K562 (cell line): ENCODE measurements around the gene RPS19BP1. TPM values are rescaled to one million over a fixed set of nuclear protein-coding genes. Genes with fewer than 3 reads are reported as not detected.

ENCODE experiments used
- ATAC-seq: fragments of 200-7000 bp; cut with Tn5 transposase; 3 replicates; pipeline ENCODE4 v1.9.1; 2020; ENCODE audit warnings: moderate library complexity
- BruUV-seq: library from RNA; stranded (reverse); fragments of 400-500 nt; replicated peaks from 2 replicates; lab custom pipeline; 2021; lab: Mats Ljungman, UMichigan
- CTCF ChIA-PET: fragments of 300-600 bp; formaldehyde crosslinking; extraction: SDS; loops from one replicate; lab custom pipeline; 2021; ENCODE audit warnings: low intra/inter-chr PET ratio; lab: Yijun Ruan, JAX
- POLR2A ChIA-PET: fragments of 300-600, 350-650 bp; sonication (Branson Sonifier 250); formaldehyde crosslinking; extraction: SDS; loops from one replicate; lab custom pipeline; 2021; ENCODE audit warnings: antibody characterized with exemption, inconsistent platforms; lab: Yijun Ruan, JAX
- DNase-seq, 4 experiments: peaks; one replicate each; pipeline versions ENCODE4 v3.0.0 to v3.0.0-alpha.2; 2011 to 2018; ENCODE audit warnings: low spot score in 3 of 4, mixed read lengths in 3 of 4; ENCODE audit errors: extremely low read depth in 1 of 4
- FAIRE-seq: peaks from 2 replicates; lab custom pipeline; 2011; peaks lifted over from hg19 to GRCh38; lab: Jason Lieb, UNC
- H2AFZ ChIP-seq: 2 replicates; pipeline ENCODE4 v1.6.0; 2011; ENCODE audit warnings: low read depth, low read length, control low read depth, inconsistent platforms
- H3K27ac ChIP-seq: fragments of 200-600 bp; 3 replicates; pipeline ENCODE4 v1.8.0; 2011; ENCODE audit warnings: low read depth, mild to moderate bottlenecking, control low read depth, inconsistent platforms, low read length, moderate library complexity, mixed read lengths; ENCODE audit errors: extremely low read depth
- H3K27me3 ChIP-seq, 2 experiments: fragments of 300-600 bp in 1 of 2; 2 replicates in 1 of 2; 3 replicates in 1 of 2; pipeline versions ENCODE4 v1.6.0 to v1.8.0; 2011; ENCODE audit warnings: inconsistent platforms in 2 of 2, low read length in 2 of 2, mild to moderate bottlenecking in 1 of 2, mixed read lengths in 1 of 2, moderate library complexity in 1 of 2; ENCODE audit not compliant: control insufficient read depth in 2 of 2, insufficient read depth in 2 of 2
- H3K36me3 ChIP-seq: fragments of 300-600 bp; 3 replicates; pipeline ENCODE4 v1.8.0; 2011; ENCODE audit warnings: mild to moderate bottlenecking, low read length, inconsistent platforms; ENCODE audit not compliant: control insufficient read depth, insufficient read depth
- H3K4me1 ChIP-seq, 2 experiments: fragments of 200-600 bp in 1 of 2; replicated peaks in 1 of 2; 2 replicates in 1 of 2; 3 replicates in 1 of 2; pipeline versions ENCODE4 v1.5.1 to v1.8.0; 2011; ENCODE audit warnings: inconsistent platforms in 2 of 2, low read length in 2 of 2, mild to moderate bottlenecking in 1 of 2, mixed read lengths in 1 of 2, moderate library complexity in 1 of 2; ENCODE audit not compliant: control insufficient read depth in 2 of 2, insufficient read depth in 2 of 2
- H3K4me2 ChIP-seq: 2 replicates; pipeline ENCODE4 v1.6.1; 2011; ENCODE audit warnings: low read length, control low read depth, inconsistent platforms, mixed read lengths; ENCODE audit not compliant: insufficient read depth
- H3K4me3 ChIP-seq: fragments of 200-600 bp; sonication (generic), shearing (Covaris generic); 2 replicates; pipeline ENCODE4 v1.5.1; 2016; ENCODE audit warnings: control low read depth, inconsistent platforms
- H3K79me2 ChIP-seq: fragments of 200-600 bp; 3 replicates; pipeline ENCODE4 v1.8.0; 2011; ENCODE audit warnings: low read length, inconsistent platforms; ENCODE audit not compliant: control insufficient read depth, insufficient read depth
- H3K9ac ChIP-seq, 2 experiments: 2 replicates each; pipeline versions ENCODE4 v1.6.0 to v1.6.1; 2011; ENCODE audit warnings: low read depth in 2 of 2, low read length in 2 of 2, control low read depth in 1 of 2, inconsistent platforms in 1 of 2, mild to moderate bottlenecking in 1 of 2, mixed read lengths in 1 of 2; ENCODE audit not compliant: insufficient read depth in 1 of 2
- H3K9me1 ChIP-seq: one replicate; pipeline ENCODE4 v1.6.0; 2011; ENCODE audit warnings: inconsistent platforms, mild to moderate bottlenecking, low read length, moderate library complexity; ENCODE audit not compliant: control insufficient read depth, insufficient read depth
- H3K9me3 ChIP-seq: replicated peaks from 2 replicates; pipeline ENCODE4 v1.5.1; 2011; ENCODE audit warnings: low read depth, low read length, inconsistent platforms; ENCODE audit not compliant: control insufficient read depth, insufficient read depth
- H4K20me1 ChIP-seq: replicated peaks from 2 replicates; pipeline ENCODE4 v1.6.1; 2011; ENCODE audit warnings: low read length, inconsistent platforms, mixed read lengths; ENCODE audit not compliant: control insufficient read depth, insufficient read depth
- PHF20 ChIP-seq: fragments of 450-650 bp; IDR thresholded peaks from 2 replicates; pipeline ENCODE4 v1.6.1; 2018; ENCODE audit not compliant: partially characterized antibody
- USF1 ChIP-seq: sonication (generic); formaldehyde crosslinking; IDR thresholded peaks from 2 replicates; pipeline ENCODE4 v1.9.0; 2022; ENCODE audit warnings: mild to moderate bottlenecking, missing genetic modification reagents
- ZNF830 ChIP-seq: fragments of 250-450 bp; sonication (Bioruptor Pico); IDR thresholded peaks from 2 replicates; pipeline ENCODE4 v1.5.0; 2021; ENCODE audit warnings: mild to moderate bottlenecking
- WGBS: fragments of 100-300 bp; shearing (Covaris generic); methylation state at CpG from one replicate; pipeline ENCODE4 v1.1.6; 2016; ENCODE audit warnings: low coverage, mixed read lengths; ENCODE audit not compliant: insufficient coverage; ENCODE audit errors: missing lambda C conversion rate; 5-methylcytosine and 5-hydroxymethylcytosine counted together
- in situ Hi-C: fragments of 300-500 bp; cut with MboI; formaldehyde crosslinking; loops from 4 replicates; pipeline ENCODE4 v1.15.0; 2018; ENCODE audit warnings: inconsistent platforms, mixed read lengths
- intact Hi-C: fragments of 100-400 bp; cut with micrococcal nuclease; formaldehyde crosslinking; loops from 2 replicates; pipeline ENCODE4 v1.14.2; 2022
- polyA plus RNA-seq, 8 experiments: library from polyadenylated mRNA; depleted of rRNA in 4 of 8; stranded (reverse) in 5 of 8; unstranded in 3 of 8; fragments of >200 nt; fragmentation: Nextera tagmentation in 2 of 8; fragmentation: Illumina TruSeq in 1 of 8; extraction: Ambion mirVana in 2 of 8; extraction: Trizol in 1 of 8; gene quantifications; 2 replicates each; pipeline versions ENCODE4 v1.2.1 to v1.2.3, GENCODE V29; 2011 to 2014; ENCODE audit warnings: inconsistent platforms in 1 of 8, missing spikeins in 1 of 8
- total RNA-seq, 7 experiments: library from RNA; depleted of rRNA in 6 of 7; stranded (reverse); fragments of >200 nt in 6 of 7; fragmentation: Illumina TruSeq in 2 of 7; extraction: Trizol in 2 of 7; gene quantifications; 2 replicates each; pipeline versions ENCODE4 v1.2.1 to v1.2.3, GENCODE V29; 2011 to 2021; ENCODE audit warnings: low replicate concordance in 1 of 7

Gene RPS19BP1
- total and polyA plus RNA-seq, 9 of the 15 experiments (the other 6 are each of a cell fraction or from before 2014, with no cell fraction given): 3.0 to 223 (median 84.3) TPM

- 0 out of 2 replicates have a peak, but pooled peaks have one; percentile 7 for TF ChIP-seq USF1 (CRISPR knock-in tag)
- TF ChIP-seq, all 486 proteins: peak for 7
These were observed 31.3 kb upstream of the RPS19BP1 start (continued) for GRCh38 chr22:39563571-39564428.

GRCh38 chr22:39562839-39563489, 30.4 kb upstream of the RPS19BP1 start:
- no peaks in the 10 kb centered on the region for H3K9me1 ChIP-seq
- peaks cover 0 to 32% of the 10 kb centered on the region in 2 experiments; a peak in 3 of 5 replicates for H3K4me1 ChIP-seq
- POLR2A ChIA-PET: no interaction called here
- in situ Hi-C loops: no loop called here
- no peak overlapping the region for H3K4me3 ChIP-seq
- H3K27me3 ChIP-seq: no peaks in the 10 kb centered on the region
- WGBS: 64% methylated on average over 5 of the region's 9 CpGs
- H3K27ac ChIP-seq: no peak overlapping the region
- FAIRE-seq (no peak), DNase-seq (no peak)
- no peak overlapping the region for H3K4me2 ChIP-seq
- no peak overlapping the region for H2AFZ ChIP-seq
- no peaks in the 10 kb centered on the region for H3K79me2 ChIP-seq
- BruUV-seq: no TSS peak
- no peaks in the 10 kb centered on the region for H3K36me3 ChIP-seq
- H4K20me1 ChIP-seq: no peaks in the 10 kb centered on the region
- H3K9me3 ChIP-seq: no peaks in the 10 kb centered on the region
- no peak overlapping the region for H3K9ac ChIP-seq
- TF ChIP-seq ZNF830 (CRISPR knock-in tag) (no peak), PHF20 (peak; percentile 10)
- TF ChIP-seq, all 486 proteins: peak for 1
- intact Hi-C loops: no loop called here
- ATAC-seq: no peak
- CTCF ChIA-PET: no interaction called here
